Activated T-helper 1 cell treated with Interleukin-2 at 50 U/mL for 16 hours (primary cell): ENCODE results near the gene RRP15.

ENCODE experiments used
- DNase-seq: peaks from one replicate; pipeline ENCODE4 v3.0.0-alpha.2; 2020; ENCODE audit warnings: low read depth

The RRP15 gene, protein sequence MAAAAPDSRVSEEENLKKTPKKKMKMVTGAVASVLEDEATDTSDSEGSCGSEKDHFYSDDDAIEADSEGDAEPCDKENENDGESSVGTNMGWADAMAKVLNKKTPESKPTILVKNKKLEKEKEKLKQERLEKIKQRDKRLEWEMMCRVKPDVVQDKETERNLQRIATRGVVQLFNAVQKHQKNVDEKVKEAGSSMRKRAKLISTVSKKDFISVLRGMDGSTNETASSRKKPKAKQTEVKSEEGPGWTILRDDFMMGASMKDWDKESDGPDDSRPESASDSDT

DNA sequence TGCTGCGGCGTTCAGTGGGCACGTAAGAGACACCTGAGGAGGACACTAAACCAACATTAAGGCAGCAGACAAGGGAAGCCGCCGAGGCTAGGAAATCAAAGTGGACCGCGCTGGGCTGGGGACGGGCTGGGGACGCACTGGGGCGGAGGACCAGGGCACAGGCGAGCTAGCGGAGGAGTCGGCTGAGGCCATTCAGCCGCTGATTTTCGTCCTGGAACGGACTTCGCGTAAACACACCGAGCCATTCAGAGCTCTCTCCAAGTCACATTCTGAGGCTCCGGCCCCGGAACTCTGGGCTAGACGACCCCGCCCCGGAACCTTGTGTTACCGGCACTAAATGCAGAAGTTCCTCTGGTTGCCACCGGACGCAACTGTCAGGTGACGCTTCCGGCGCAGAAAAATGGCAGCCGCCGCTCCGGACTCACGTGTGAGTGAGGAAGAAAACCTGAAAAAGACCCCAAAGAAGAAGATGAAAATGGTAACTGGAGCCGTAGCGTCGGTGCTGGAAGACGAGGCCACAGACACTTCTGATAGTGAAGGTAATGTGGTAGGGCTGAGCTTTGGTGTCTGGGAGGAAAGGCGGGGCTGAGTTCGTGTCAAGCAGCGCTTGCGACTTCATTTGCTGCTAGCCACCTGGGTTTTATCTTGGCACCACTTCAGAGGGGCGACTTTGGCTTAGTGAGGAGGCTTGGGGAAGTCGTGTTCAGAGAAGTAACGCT is at the start of gene RRP15:
Gene RRP15 (plus strand): TSS at position 377 of the 719 bp plus-strand sequence. CDS start 24 bp downstream, at position 401.
- peak; percentile 77 for DNase-seq

DNA sequence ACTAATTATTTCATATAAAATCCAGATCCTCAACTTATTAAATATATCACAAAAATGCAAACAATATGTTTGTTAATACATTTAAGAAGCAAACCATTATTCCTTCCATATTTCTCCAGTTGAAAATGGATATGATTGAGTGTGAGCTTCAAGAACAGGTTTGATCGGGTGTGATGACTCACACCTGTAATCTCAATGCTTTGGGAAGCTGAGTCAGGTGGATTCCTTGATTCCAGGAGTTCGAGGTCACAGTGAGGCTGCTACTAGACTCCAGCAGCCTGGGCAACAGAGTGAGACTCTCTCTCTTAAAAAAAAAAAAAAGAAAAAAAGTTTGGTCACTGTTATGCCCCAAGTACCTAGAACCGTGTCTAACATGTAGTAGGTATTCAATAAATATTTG is 42.9 kb upstream of the RRP15 start:
- DNase-seq = no peak

DNA sequence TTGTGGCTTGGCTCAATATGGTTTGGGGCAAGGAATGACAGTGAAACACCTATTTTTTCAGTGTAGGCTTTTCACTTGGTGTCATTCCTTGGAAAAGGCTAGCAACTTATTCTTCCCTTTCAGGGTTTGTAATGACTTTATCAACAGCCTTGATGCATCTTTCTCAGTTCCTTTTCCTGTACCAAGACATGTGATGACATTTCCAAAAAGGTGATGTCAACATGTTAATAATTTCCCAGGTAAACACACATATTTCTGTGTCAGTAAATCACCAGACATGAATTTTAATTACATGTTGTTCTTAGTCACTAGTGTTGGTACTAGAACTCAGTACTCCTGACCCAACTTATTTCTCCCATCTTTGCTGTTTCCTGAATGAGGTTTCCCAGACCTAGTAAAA is 37.8 kb upstream of the RRP15 start:
- no peak for DNase-seq

- no peak for DNase-seq
Measured at GRCh38 chr1:218249338-218250140, 35.6 kb upstream of the RRP15 start.

DNA sequence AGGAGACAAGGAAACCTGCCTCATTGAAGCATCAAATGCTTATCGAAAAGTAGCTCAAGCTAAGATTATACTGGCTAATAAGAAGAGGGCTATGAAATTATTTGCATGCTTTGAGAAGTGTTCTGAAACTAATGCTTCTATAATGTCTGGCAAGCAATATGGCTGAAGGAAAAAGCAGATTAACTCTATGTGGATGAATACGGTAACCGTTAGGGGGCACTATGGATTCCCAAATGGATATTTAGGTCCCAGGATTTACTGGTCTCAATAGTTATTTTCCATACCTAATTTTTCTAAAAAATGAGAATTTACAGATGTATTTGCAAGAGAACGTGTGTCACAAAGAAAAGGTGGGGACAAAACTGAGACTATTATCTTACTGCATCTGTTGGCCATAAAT is 34.6 kb upstream of the RRP15 start:
- DNase-seq = no peak

- no peak for DNase-seq
Measured at GRCh38 chr1:218254296-218254946, 30.7 kb upstream of the RRP15 start.

DNA sequence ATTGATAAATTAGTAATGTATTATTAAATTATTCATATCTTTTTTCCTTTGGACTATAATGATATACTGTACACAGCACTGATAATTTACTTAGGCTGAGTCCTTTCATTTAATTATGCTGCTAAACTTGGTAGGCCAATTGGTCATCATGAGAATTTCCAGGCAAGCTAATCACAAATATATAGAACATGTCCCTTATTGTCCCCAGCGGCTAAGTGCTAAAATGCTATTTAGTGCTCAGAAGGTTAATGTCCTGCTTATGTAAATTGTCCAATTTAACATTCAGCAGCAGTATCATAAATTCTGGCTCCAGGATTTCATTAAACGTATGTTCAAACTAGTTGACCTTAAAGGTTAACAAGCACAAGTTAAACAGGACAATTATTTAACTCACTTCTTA is 30.0 kb upstream of the RRP15 start:
- no peak for DNase-seq

DNA sequence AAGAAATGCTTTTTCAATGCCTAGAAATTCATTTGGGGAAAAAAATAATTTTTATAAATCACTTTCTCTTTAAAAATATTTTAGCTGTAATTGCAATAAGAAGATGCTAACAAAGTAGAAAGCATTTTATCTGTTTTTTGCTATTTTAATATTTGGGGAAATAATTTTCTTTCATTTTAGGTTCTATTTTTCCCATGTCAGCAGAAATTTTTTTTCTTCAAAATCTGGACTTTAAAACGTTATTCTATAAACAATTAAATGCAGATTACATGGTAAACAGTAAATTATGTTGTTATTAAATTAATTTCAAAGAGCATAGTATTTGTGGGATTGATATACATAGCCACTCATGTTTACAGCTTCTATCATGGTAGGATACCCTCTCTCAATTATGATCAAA is 27.7 kb upstream of the RRP15 start:
- no peak for DNase-seq

DNA sequence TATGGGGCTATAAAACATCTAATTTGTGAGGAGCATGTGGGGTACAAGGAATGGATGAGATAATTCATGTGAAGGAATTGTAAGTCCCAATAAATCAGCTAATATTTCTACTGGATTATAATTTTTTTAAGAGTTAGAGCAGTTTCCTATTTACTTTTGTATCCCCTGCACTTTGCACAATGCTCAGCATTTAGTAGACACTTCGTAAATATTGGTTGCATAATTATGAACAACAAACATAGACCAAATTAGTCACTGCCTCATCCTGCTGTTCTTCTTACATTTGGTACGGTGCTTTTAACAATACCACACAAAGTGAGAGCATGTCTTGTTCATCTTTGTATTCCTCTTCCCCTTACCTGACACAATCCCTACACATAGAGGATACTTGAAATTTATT is 27.1 kb upstream of the RRP15 start:
- no peak for DNase-seq

DNA sequence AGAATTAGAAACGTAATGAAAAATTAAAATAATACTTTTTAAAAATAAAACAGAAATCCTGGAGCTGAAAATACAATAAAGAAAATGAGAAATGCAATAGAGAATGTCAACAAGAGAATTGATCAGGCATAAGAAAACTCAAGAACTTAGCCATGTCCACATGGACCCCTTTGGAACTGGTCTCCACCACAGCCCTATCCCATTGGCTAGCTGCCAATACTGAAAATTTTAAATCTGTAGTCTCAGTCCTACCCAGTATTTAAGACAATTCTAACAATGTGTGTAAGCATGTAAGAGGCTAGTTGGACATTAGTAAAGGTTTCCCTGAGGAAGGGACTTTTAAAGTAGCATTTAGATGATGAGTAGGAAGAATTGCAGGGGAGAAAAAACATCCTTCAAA is 25.8 kb upstream of the RRP15 start:
- no peak for DNase-seq

DNA sequence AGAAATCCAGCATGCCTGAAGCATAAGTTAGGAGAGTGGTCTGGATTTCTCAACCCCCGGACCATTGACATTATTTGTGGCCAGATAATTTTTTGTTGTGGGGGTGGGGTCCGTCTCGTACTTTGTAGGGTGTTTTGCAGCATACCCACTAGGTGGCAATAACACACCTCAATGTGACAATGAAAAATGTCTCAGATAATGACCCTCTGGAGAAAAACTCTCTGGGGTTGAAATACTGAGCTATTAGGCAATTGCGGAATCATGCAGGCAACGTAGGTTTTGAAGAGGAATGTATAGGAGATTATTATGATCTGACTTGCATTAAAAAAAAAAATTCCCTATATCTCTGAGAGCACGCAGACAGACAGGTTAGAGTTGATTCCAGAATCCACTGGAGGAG is 25.3 kb upstream of the RRP15 start:
- no peak for DNase-seq

DNA sequence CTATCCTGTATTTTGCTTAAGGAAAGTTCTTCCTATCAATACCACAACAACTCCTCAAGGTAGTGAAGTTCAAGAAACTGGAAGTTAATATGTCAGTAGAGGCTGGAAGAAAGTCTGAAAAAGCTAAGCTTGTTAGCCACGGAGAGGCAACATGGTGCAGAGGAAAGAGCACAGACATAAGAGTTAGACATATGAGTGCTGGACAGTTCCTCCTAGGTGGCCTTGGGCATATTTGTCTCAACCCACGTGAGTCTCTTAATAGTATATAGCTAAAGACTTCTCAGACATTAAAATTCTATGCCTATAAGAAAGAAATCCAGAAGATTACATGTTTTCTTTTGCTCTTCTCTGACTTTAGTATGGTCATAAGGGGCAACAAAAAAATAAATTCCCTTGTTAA is 22.8 kb upstream of the RRP15 start:
- no peak for DNase-seq

DNA sequence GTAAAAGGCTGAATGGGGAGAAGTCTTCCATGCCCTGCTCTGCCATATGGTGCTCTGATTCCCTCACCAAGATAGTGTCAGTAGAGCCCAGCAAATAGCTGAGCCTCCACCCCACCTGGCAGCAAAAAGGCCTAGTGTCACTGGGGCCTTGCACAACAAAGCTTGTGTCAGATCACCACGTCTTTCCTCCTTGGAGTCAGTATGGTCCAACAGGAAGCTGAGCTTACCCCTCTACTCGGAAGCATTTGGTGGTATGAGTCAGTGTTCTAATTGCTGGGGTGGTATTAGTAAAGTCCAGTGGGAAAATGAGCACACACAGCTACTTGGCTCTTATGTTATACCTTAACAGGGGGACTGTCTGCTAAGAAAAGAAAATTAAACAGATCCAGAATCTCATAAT is 18.7 kb upstream of the RRP15 start:
- no peak for DNase-seq

DNA sequence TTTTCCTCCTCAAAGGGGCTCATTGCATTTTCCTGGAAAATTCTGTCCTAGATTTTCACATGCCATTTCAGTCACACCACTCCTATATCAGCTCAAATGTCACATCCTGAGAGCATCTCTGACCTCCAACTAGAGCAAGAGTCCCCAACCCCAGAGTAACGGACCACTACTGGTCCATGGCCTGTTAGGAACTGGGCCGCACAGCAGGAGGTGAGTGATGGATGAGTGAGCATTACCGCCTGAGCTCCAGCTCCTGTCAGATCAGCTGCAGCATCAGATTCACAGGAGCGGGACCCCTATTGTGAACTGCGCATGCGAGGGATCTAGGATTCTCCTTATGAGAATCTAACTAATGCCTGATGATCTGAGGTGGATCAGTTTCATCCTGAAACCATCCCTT is 12.7 kb upstream of the RRP15 start:
- no peak for DNase-seq

DNA sequence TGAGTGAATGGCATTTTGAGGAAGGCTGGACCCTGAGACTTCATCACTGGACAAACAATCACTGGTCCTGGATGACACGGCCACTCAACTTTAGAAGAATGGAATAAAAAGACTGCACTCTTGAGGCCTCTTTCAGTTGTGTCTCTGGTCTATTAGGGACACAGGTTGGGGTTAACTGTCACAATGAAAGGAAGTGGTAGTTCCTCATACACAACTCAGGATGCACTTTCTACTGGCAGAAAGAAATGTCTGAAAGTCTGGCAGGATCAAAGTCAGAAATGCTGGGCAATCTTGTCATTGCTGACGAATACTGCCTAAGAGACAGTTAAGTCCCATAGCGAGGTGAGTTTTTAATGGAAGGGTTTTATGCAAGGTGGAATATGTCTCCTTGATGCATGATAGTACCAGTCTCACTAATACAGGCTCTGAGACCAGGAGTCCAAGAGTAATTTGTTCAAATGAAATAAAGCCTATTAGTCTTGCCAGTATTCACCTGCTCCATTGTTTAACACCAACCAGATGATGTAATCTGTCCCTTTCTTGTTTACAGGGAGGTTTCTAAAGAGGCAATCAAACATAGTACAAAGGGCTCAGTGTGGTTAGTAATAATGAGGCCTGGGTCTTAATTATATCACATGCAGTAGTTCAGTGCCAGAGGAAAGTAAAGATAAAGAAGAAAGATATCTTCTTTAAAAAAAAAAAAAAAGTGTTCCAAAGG is 11.2 kb upstream of the RRP15 start:
- no peak for DNase-seq

- DNase-seq = no peak
Measured at GRCh38 chr1:218274511-218274910, 10.6 kb upstream of the RRP15 start.

DNA sequence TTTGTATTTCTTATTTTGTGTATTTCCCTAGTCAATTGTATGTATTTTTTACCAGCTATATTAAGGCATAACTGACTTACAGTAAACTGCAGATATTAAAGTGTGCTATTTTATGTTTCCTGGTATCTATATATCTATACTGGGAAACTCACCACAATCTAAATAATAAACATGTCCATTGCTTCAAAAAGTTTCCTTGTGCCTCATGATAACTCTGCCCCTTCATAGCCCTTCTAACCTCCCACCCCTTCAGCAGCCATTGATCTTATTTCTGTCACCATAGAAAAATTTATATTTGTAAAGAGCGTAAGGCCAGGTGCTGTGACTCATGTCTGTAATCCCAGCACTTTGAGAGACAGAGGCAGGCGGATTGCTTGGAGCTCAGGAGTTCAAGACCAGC is 9.3 kb upstream of the RRP15 start:
- DNase-seq = no peak

DNA sequence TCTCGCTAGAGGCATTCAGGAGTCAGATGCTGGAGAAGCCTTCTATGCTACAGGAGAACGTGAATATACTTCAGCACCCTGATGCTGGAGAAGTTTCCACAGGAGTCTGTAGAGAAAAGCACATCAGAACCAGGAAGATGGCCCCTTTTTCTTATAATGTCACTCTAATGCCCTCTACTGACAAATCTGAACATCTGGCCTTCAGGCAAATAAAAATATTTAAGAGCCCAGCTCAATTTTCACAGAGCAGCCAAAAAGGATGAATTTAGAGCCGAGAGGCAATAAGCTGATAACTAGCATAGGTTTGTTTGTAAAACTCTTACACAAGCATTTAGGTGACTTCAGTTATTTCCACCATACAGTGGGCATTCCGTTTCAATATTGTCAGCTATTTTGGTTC is 3.8 kb upstream of the RRP15 start:
- no peak for DNase-seq

DNA sequence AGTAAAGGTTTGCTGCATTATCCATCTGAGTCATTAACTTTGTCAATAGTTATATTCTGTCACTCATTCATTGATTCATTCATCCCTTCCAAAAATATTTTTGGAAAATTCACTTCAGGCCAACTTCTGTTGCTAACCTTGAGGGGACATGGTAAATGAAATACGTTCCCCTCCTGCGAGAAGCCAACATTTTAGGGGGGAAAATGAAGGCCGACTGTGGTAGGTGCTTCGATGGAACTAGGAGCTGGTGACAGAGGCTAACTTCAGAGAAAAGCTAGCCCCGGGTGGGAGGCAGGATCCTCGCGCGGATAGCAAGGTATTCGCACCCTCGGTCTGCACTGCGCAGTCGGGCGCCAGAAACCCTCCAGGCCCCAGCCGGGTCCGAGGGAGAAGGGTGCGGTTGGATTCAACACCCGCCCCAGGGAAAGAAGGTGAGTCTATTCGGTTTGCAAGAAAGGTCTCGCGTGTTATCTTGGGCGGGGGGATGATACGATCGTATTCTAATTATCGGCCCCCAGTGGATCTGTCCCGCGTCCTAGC is 646 bp upstream of the RRP15 start:
- DNase-seq = peak; percentile 1

GRCh38 chr1:218292515-218292914 is 7.4 kb downstream of the RRP15 start:
- DNase-seq = no peak

DNA sequence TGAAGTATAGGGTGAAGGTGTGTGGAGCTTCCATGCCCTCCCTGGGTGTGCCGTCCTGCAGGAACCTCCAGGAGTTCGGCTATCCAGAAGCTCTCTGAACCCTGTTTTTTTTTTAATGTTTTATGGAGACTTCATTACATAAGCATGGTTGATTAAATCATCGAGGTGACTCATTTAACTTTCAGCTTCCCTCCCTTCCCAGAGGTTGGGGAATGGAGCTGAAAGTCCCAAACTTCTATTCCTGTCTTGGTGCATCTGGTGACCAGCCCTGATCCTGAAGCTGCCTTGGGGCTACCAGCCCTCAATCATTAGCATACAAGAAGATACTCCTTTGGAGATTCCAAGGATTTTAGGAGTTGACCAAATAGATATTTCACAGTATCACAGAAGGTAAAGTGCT is 9.5 kb downstream of the RRP15 start:
- no peak for DNase-seq

- no peak for DNase-seq
Measured at GRCh38 chr1:218296162-218296561, 11.1 kb downstream of the RRP15 start.
